GM12878 (cell line): ENCODE data around the gene MRPS25.

Source experiments
- CHD2 ChIP-seq: IDR thresholded peaks from 2 replicates; pipeline ENCODE4 v1.6.1; 2011; ENCODE audit warnings: low read depth, low read length, improper control_type of control experiment, borderline replicate concordance
- EP300 ChIP-seq, 2 experiments: fragments of 150-350 bp in 1 of 2; IDR thresholded peaks; 2 replicates each; pipeline ENCODE4 v1.6.1; 2011 to 2012; ENCODE audit warnings: low read depth in 2 of 2, low read length in 2 of 2, borderline replicate concordance in 1 of 2, improper control_type of control experiment in 1 of 2, inconsistent platforms in 1 of 2; ENCODE audit not compliant: control insufficient read depth in 1 of 2
- NFIC ChIP-seq: IDR thresholded peaks from 2 replicates; pipeline ENCODE4 v1.6.1; 2012; ENCODE audit warnings: low read depth, mild to moderate bottlenecking, inconsistent platforms, low read length, moderate library complexity
- PML ChIP-seq: IDR thresholded peaks from 2 replicates; pipeline ENCODE4 v1.6.1; 2012; ENCODE audit warnings: low read length, inconsistent platforms
- POLR2A ChIP-seq: IDR thresholded peaks from 2 replicates; pipeline ENCODE4 v1.6.1; 2011; ENCODE audit warnings: low read depth, mild to moderate bottlenecking, low read length
- POLR2AphosphoS5 ChIP-seq: IDR thresholded peaks from 2 replicates; pipeline ENCODE4 v1.6.1; 2011; ENCODE audit warnings: mild to moderate bottlenecking, low read length, inconsistent platforms
- SMC3 ChIP-seq: IDR thresholded peaks from 2 replicates; pipeline ENCODE4 v1.6.1; 2011; ENCODE audit warnings: low read length, improper control_type of control experiment, borderline replicate concordance
- SPI1 ChIP-seq: IDR thresholded peaks from 2 replicates; pipeline ENCODE4 v1.6.1; 2011; ENCODE audit warnings: low read depth, mild to moderate bottlenecking, low read length, moderate library complexity, borderline replicate concordance; ENCODE audit not compliant: insufficient read depth
- SRF ChIP-seq, 2 experiments: IDR thresholded peaks; 2 replicates each; pipeline ENCODE4 v1.6.1; 2011; ENCODE audit warnings: low read depth in 2 of 2, low read length in 2 of 2, mild to moderate bottlenecking in 1 of 2, moderate library complexity in 1 of 2
- TF ChIP-seq, protein P1 (sequence below): IDR thresholded peaks from 2 replicates; pipeline ENCODE4 v1.6.1; 2012; ENCODE audit warnings: low read length, inconsistent platforms
- TF ChIP-seq, protein P2 (sequence below): fragments of 450-650 bp; IDR thresholded peaks from 2 replicates; pipeline ENCODE4 v1.6.1; 2017; ENCODE audit warnings: antibody characterized with exemption, mild to moderate bottlenecking, moderate library complexity

DNA sequence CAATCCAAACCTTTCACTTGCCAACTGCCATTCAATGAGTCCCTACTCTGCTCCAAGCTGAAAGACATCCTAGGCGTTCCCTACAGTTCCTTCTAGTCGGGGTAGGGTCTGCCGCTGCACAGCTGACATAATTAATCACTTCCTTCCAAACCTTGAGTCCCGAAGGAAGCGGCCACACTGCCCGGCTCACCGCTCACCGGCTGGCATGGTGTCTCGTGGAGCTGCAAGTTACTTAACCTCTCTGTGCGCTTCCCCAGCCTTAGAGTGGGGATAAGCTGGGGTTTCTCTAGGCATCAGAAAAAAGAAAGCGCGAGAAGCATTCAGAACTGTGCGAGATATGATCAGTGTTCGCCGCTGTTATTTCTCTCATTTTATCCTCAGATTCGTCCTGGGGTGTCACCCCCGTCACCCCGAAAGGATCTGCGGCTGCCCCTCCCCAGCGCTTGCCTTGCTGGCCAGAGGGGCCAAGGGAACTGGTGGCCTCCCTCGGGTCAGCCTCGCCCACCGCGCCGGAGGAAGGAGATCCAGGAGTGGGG is 748 bp downstream of the MRPS25 start:
- no peak for TF ChIP-seq PML
- TF ChIP-seq SRF (IDR thresholded peaks at IDR 0.05; ENCODE audit: low read depth in 2 of 2, low read length in 2 of 2), result no peak
- no peak for TF ChIP-seq NFIC
- TF ChIP-seq SPI1, result no peak
- no peak for TF ChIP-seq SMC3
- TF ChIP-seq, protein P1, sequence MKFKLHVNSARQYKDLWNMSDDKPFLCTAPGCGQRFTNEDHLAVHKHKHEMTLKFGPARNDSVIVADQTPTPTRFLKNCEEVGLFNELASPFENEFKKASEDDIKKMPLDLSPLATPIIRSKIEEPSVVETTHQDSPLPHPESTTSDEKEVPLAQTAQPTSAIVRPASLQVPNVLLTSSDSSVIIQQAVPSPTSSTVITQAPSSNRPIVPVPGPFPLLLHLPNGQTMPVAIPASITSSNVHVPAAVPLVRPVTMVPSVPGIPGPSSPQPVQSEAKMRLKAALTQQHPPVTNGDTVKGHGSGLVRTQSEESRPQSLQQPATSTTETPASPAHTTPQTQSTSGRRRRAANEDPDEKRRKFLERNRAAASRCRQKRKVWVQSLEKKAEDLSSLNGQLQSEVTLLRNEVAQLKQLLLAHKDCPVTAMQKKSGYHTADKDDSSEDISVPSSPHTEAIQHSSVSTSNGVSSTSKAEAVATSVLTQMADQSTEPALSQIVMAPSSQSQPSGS, result no peak
- TF ChIP-seq, protein P2, sequence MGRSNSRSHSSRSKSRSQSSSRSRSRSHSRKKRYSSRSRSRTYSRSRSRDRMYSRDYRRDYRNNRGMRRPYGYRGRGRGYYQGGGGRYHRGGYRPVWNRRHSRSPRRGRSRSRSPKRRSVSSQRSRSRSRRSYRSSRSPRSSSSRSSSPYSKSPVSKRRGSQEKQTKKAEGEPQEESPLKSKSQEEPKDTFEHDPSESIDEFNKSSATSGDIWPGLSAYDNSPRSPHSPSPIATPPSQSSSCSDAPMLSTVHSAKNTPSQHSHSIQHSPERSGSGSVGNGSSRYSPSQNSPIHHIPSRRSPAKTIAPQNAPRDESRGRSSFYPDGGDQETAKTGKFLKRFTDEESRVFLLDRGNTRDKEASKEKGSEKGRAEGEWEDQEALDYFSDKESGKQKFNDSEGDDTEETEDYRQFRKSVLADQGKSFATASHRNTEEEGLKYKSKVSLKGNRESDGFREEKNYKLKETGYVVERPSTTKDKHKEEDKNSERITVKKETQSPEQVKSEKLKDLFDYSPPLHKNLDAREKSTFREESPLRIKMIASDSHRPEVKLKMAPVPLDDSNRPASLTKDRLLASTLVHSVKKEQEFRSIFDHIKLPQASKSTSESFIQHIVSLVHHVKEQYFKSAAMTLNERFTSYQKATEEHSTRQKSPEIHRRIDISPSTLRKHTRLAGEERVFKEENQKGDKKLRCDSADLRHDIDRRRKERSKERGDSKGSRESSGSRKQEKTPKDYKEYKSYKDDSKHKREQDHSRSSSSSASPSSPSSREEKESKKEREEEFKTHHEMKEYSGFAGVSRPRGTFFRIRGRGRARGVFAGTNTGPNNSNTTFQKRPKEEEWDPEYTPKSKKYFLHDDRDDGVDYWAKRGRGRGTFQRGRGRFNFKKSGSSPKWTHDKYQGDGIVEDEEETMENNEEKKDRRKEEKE, result no peak
- TF ChIP-seq CHD2, result no peak
- TF ChIP-seq EP300 (IDR thresholded peaks at IDR 0.05; ENCODE audit: borderline replicate concordance in 1 of 2, control insufficient read depth in 1 of 2, low read depth in 2 of 2, low read length in 2 of 2), result no peak
- TF ChIP-seq POLR2AphosphoS5, result 0 out of 2 replicates have a peak, but pooled peaks have one; percentile 24
- no peak for TF ChIP-seq POLR2A
